Tongue (tissue), 2 donors: ENCODE measurements around the gene CPT1B. TPM values are rescaled to one million over a fixed set of nuclear protein-coding genes. Genes with fewer than 3 reads are reported as not detected.
A peak's percentile ranks its signal among the peaks of the same experiment; 100 is the strongest.
"Not testable (repeated sequence)": the region's sequence is repeated elsewhere in the genome, so short reads cannot be mapped to it uniquely, and the experiment has no call there.

ENCODE experiments used
- DNase-seq: peaks from one replicate; pipeline ENCODE4 v3.0.0-alpha.2; 2015
- total RNA-seq: library from RNA; depleted of rRNA; stranded (reverse); fragments of >200 nt; gene quantifications from one replicate; pipeline ENCODE4 v1.2.3, GENCODE V29; 2014

Gene CPT1B
- total RNA-seq, 1 donor from 2014 or later: 57.4 TPM

GRCh38 chr22:50608996-50609395 is 30.8 kb upstream of the CPT1B start:
- DNase-seq: no peak

GRCh38 chr22:50608058-50608840 is 30.0 kb upstream of the CPT1B start:
- DNase-seq: not testable (repeated sequence)

GRCh38 chr22:50607659-50608020 is 29.4 kb upstream of the CPT1B start:
- no peak for DNase-seq

- DNase-seq: no peak
Observed at GRCh38 chr22:50606946-50607658, 28.9 kb upstream of the CPT1B start.

GRCh38 chr22:50606165-50606945 is 28.1 kb upstream of the CPT1B start:
- DNase-seq: no peak

- DNase-seq: no peak
Observed at GRCh38 chr22:50605613-50606074, 27.4 kb upstream of the CPT1B start.

GRCh38 chr22:50605002-50605612 is 26.9 kb upstream of the CPT1B start:
- no peak for DNase-seq

GRCh38 chr22:50604256-50605001 is 26.2 kb upstream of the CPT1B start:
- no peak for DNase-seq

- no peak for DNase-seq
Observed at GRCh38 chr22:50603511-50604255, 25.5 kb upstream of the CPT1B start.

- no peak for DNase-seq
Observed at GRCh38 chr22:50602338-50602700, 24.1 kb upstream of the CPT1B start.

- DNase-seq: no peak
Observed at GRCh38 chr22:50601669-50602337, 23.6 kb upstream of the CPT1B start.

GRCh38 chr22:50600967-50601668 is 22.9 kb upstream of the CPT1B start:
- no peak for DNase-seq

GRCh38 chr22:50600538-50600937 is 22.3 kb upstream of the CPT1B start, which contains the start of gene MAPK8IP2:
Gene MAPK8IP2, plus strand, starts transcription at chr22:50600793. Its CDS starts 26 bp downstream, at chr22:50600819.
- DNase-seq: no peak

GRCh38 chr22:50599816-50600455 is 21.7 kb upstream of the CPT1B start:
- DNase-seq: peak; percentile 74

- no peak for DNase-seq
Observed at GRCh38 chr22:50597097-50597496, 18.9 kb upstream of the CPT1B start.

GRCh38 chr22:50595189-50595588 is 17.0 kb upstream of the CPT1B start:
- DNase-seq: no peak

GRCh38 chr22:50587407-50587806 is 9.2 kb upstream of the CPT1B start:
- no peak for DNase-seq

- DNase-seq: no peak
Observed at GRCh38 chr22:50586416-50586815, 8.2 kb upstream of the CPT1B start.

- DNase-seq: no peak
Observed at GRCh38 chr22:50585781-50586180, 7.6 kb upstream of the CPT1B start.
